Activated naive CD4-positive, alpha-beta T cell treated with anti-CD3 and anti-CD28 coated beads for 36 hours (primary cell): ENCODE data around the gene GEMIN2. TPM values are rescaled to one million over a fixed set of nuclear protein-coding genes. Genes with fewer than 3 reads are reported as not detected.

Source experiments
- CTCF ChIA-PET: fragments of 350-600 bp; sonication (Branson Sonifier 250); formaldehyde crosslinking; loops from one replicate; lab custom pipeline; 2021; ENCODE audit warnings: antibody characterized with exemption; lab: Charles Lee
- DNase-seq: peaks from one replicate; pipeline ENCODE4 v3.0.0-alpha.2; 2020
- H3K27ac Mint-ChIP-seq: one replicate; pipeline ENCODE4 v1.8.0; 2021; ENCODE audit warnings: mild to moderate bottlenecking, mixed read lengths
- H3K27me3 Mint-ChIP-seq: one replicate; pipeline ENCODE4 v1.8.0; 2021; ENCODE audit warnings: low read depth, mixed read lengths
- H3K36me3 Mint-ChIP-seq: one replicate; pipeline ENCODE4 v1.8.0; 2021; ENCODE audit warnings: low read depth, mixed read lengths
- H3K4me1 Mint-ChIP-seq: one replicate; pipeline ENCODE4 v1.8.0; 2021; ENCODE audit warnings: low read depth, mixed read lengths
- H3K4me3 Mint-ChIP-seq: one replicate; pipeline ENCODE4 v1.8.0; 2021; ENCODE audit warnings: mild to moderate bottlenecking, moderate library complexity, mixed read lengths
- H3K9me3 Mint-ChIP-seq: one replicate; pipeline ENCODE4 v1.8.0; 2021; ENCODE audit warnings: mixed read lengths
- intact Hi-C: fragments of 100-400 bp; cut with micrococcal nuclease; formaldehyde crosslinking; loops from one replicate; pipeline ENCODE4 v1.15.1; 2023
- total RNA-seq, 2 experiments: library from RNA; stranded (reverse); gene quantifications; one replicate each; pipeline ENCODE4 v1.2.3, GENCODE V29; 2021

The GEMIN2 gene
- total RNA-seq, 2 experiments from 2014 or later, result 20.7 to 22.7 TPM

- intact Hi-C loops, result no loop called here
- H3K4me3 Mint-ChIP-seq, result peak overlapping the region; percentile 85
- CTCF ChIA-PET, result interaction anchor here (1.2 to 1.5 kb wide), 2 partner anchors 98 to 262 kb away, joined by 3 to 4 read pairs; no protein-coding TSS in a partner anchor
- no peaks in the 10 kb centered on the region for H3K27me3 Mint-ChIP-seq
- H3K27ac Mint-ChIP-seq, result peak overlapping the region; percentile 98
- no peak for DNase-seq
- no peaks in the 10 kb centered on the region for H3K9me3 Mint-ChIP-seq
- H3K4me1 Mint-ChIP-seq, result peaks cover 45% of the 10 kb centered on the region
- H3K36me3 Mint-ChIP-seq, result peaks cover 17% of the 10 kb centered on the region
Observed at GRCh38 chr14:39169541-39169900, 55.4 kb downstream of the GEMIN2 start.

- CTCF ChIA-PET, result interaction anchor here (0.6 to 1.1 kb wide), 2 partner anchors 17 to 57 kb away, joined by 3 to 4 read pairs; no protein-coding TSS in a partner anchor
Observed at GRCh38 chr14:39173198-39173597, 59.1 kb downstream of the GEMIN2 start.

GRCh38 chr14:39174560-39175444 lies 60.7 kb downstream of the GEMIN2 start, which contains the start of gene PNN:
Gene PNN, plus strand, starts transcription at chr14:39175254. Its CDS starts 26 bp downstream, at chr14:39175280.
- Mint-ChIP-seq H3K27me3 (no peaks in the 10 kb centered on the region), H3K9me3 (no peaks in the 10 kb centered on the region), H3K4me3 (peak within 1 kb of the TSS; percentile 100), H3K36me3 (peaks cover 38% of the 10 kb centered on the region), H3K4me1 (peaks cover 44% of the 10 kb centered on the region), H3K27ac (peak within 1 kb of the TSS; percentile 100)
- peak; percentile 98 for DNase-seq
- CTCF ChIA-PET, result interaction anchor here (0.6 kb wide), 1 partner anchor 94 kb away, joined by 5 read pairs; no protein-coding TSS in a partner anchor
- intact Hi-C loops, result loop anchor here (1.0 kb wide), 5 partner anchors 54 to 257 kb away; partner anchors contain the start of genes FBXO33, GEMIN2 and SEC23A

More at GRCh38 chr14:39173198-39173597, 59.1 kb downstream of the GEMIN2 start:
- no peak for DNase-seq
- intact Hi-C loops, result no loop called here
- Mint-ChIP-seq H3K27me3 (no peaks in the 10 kb centered on the region), H3K4me3 (peak overlapping the region; percentile 10), H3K4me1 (peaks cover 40% of the 10 kb centered on the region), H3K36me3 (peaks cover 27% of the 10 kb centered on the region), H3K27ac (no peak overlapping the region), H3K9me3 (no peaks in the 10 kb centered on the region)

- H3K27ac Mint-ChIP-seq, result peak overlapping the region; percentile 100
- H3K9me3 Mint-ChIP-seq, result no peaks in the 10 kb centered on the region
- DNase-seq, result peak; percentile 39
- H3K36me3 Mint-ChIP-seq, result peaks cover 40% of the 10 kb centered on the region
- H3K4me1 Mint-ChIP-seq, result peaks cover 46% of the 10 kb centered on the region
- CTCF ChIA-PET, result interaction anchor here (0.6 kb wide), 1 partner anchor 93 kb away, joined by 5 read pairs; no protein-coding TSS in a partner anchor
- intact Hi-C loops, result loop anchor here (1.0 kb wide), 5 partner anchors 54 to 257 kb away; partner anchors contain the start of genes FBXO33, GEMIN2 and SEC23A
- H3K27me3 Mint-ChIP-seq, result no peaks in the 10 kb centered on the region
- H3K4me3 Mint-ChIP-seq, result peak overlapping the region; percentile 100
Observed at GRCh38 chr14:39175445-39176262, 61.5 kb downstream of the GEMIN2 start.

GRCh38 chr14:39176263-39177167 lies 62.4 kb downstream of the GEMIN2 start:
- Mint-ChIP-seq H3K4me1 (peaks cover 42% of the 10 kb centered on the region), H3K27me3 (no peaks in the 10 kb centered on the region), H3K36me3 (peaks cover 40% of the 10 kb centered on the region), H3K27ac (peak overlapping the region; percentile 100), H3K9me3 (no peaks in the 10 kb centered on the region), H3K4me3 (peak overlapping the region; percentile 100)
- intact Hi-C loops, result no loop called here
- CTCF ChIA-PET, result no interaction called here
- DNase-seq, result no peak

GRCh38 chr14:39177168-39177545 lies 63.0 kb downstream of the GEMIN2 start:
- Mint-ChIP-seq H3K36me3 (peaks cover 40% of the 10 kb centered on the region), H3K4me1 (peaks cover 39% of the 10 kb centered on the region), H3K4me3 (peak overlapping the region; percentile 40), H3K27me3 (no peaks in the 10 kb centered on the region), H3K9me3 (no peaks in the 10 kb centered on the region), H3K27ac (peak overlapping the region; percentile 75)
- CTCF ChIA-PET, result no interaction called here
- DNase-seq, result no peak
- intact Hi-C loops, result no loop called here

- no peak overlapping the region for H3K4me3 Mint-ChIP-seq
- H3K9me3 Mint-ChIP-seq, result no peaks in the 10 kb centered on the region
- peaks cover 47% of the 10 kb centered on the region for H3K36me3 Mint-ChIP-seq
- H3K4me1 Mint-ChIP-seq, result peaks cover 38% of the 10 kb centered on the region
- peak overlapping the region; percentile 67 for H3K27ac Mint-ChIP-seq
- CTCF ChIA-PET, result no interaction called here
- intact Hi-C loops, result no loop called here
- H3K27me3 Mint-ChIP-seq, result no peaks in the 10 kb centered on the region
- DNase-seq, result no peak
Observed at GRCh38 chr14:39179042-39179441, 64.9 kb downstream of the GEMIN2 start.

- Mint-ChIP-seq H3K9me3 (no peaks in the 10 kb centered on the region), H3K27ac (no peak overlapping the region), H3K4me3 (no peak overlapping the region), H3K4me1 (peaks cover 36% of the 10 kb centered on the region), H3K27me3 (no peaks in the 10 kb centered on the region), H3K36me3 (peaks cover 50% of the 10 kb centered on the region)
- intact Hi-C loops, result no loop called here
- CTCF ChIA-PET, result no interaction called here
- DNase-seq, result no peak
Observed at GRCh38 chr14:39180553-39180952, 66.4 kb downstream of the GEMIN2 start.

GRCh38 chr14:39181026-39181692 lies 67.0 kb downstream of the GEMIN2 start:
- no peak overlapping the region for H3K4me3 Mint-ChIP-seq
- intact Hi-C loops, result loop anchor here (1.0 kb wide), 1 partner anchor 15 kb away; no protein-coding TSS in a partner anchor
- peaks cover 44% of the 10 kb centered on the region for H3K36me3 Mint-ChIP-seq
- no peak overlapping the region for H3K27ac Mint-ChIP-seq
- no peaks in the 10 kb centered on the region for H3K27me3 Mint-ChIP-seq
- peaks cover 32% of the 10 kb centered on the region for H3K4me1 Mint-ChIP-seq
- CTCF ChIA-PET, result no interaction called here
- no peak for DNase-seq
- H3K9me3 Mint-ChIP-seq, result no peaks in the 10 kb centered on the region

GRCh38 chr14:39181693-39182047 lies 67.5 kb downstream of the GEMIN2 start:
- Mint-ChIP-seq H3K4me1 (peaks cover 29% of the 10 kb centered on the region), H3K27me3 (no peaks in the 10 kb centered on the region), H3K36me3 (peaks cover 41% of the 10 kb centered on the region), H3K9me3 (no peaks in the 10 kb centered on the region), H3K4me3 (no peak overlapping the region), H3K27ac (no peak overlapping the region)
- CTCF ChIA-PET, result no interaction called here
- intact Hi-C loops, result loop anchor here (1.0 kb wide), 1 partner anchor 15 kb away; no protein-coding TSS in a partner anchor
- no peak for DNase-seq
